ENCODE data around the gene MASP2.

GRCh38 chr1:10990828-10991227 is 56.2 kb downstream of the MASP2 start:
- TF ChIP-seq TAF1 (IDR thresholded peaks at IDR 0.05; ENCODE audit: borderline replicate concordance, insufficient read depth, low read length) (no peak), POLR2AphosphoS5 (IDR thresholded peaks at IDR 0.05; ENCODE audit: low read depth, low read length) (no peak), SIN3A (IDR thresholded peaks at IDR 0.05; ENCODE audit: borderline replicate concordance, insufficient read depth, low read length) (no peak), REST (IDR thresholded peaks at IDR 0.05; ENCODE audit: insufficient read depth in 1 of 2, low read depth in 2 of 2, low read length in 2 of 2) (no peak), FOXP2 (optimal IDR thresholded peaks at IDR 0.05; ENCODE audit: borderline replicate concordance, extremely low read depth, extremely low read length, insufficient read depth) (no peak)
